ENCODE results near the gene MSMP.

MSMP gene

DNA sequence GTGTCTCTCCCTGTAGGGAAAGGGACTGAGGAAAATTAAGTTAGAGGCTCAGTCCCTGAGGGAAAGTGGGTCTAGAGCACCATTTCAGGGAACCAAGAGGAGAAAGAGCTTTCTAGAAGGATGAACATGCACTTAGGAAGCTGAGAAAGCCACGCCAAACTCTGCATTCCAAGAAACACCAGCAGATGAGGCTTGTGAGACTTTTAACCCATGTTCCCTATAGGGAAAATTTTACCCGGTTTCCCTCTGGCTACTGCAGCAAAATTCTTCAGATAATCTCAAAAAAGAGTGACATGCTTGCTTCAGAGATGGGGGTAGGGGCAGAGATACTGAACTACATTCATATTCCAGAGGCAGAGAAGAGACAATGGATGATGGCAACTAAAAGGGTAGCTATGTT is 30.6 kb downstream of the MSMP start:
- no peak for DNase-seq

DNA sequence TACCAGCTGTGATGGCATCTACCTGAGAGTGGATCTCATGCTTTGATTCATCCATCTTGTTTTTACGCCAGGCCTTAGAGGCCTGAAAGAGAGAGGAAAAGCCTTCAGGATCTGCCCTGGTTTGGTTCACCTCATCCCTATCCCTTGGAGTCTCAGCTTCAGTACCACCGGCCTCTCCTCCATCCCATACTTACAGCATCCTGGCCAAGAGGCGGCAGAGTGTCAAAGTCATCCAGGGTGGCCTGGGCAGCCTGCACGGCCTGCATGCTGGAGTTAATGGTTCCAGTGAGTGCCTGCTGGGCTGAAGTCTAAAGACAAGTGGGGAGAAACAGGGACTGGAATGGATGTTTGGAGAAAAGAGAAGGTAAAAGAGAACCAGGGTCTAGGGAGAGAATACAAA is 34.5 kb downstream of the MSMP start:
- no peak for DNase-seq

DNA sequence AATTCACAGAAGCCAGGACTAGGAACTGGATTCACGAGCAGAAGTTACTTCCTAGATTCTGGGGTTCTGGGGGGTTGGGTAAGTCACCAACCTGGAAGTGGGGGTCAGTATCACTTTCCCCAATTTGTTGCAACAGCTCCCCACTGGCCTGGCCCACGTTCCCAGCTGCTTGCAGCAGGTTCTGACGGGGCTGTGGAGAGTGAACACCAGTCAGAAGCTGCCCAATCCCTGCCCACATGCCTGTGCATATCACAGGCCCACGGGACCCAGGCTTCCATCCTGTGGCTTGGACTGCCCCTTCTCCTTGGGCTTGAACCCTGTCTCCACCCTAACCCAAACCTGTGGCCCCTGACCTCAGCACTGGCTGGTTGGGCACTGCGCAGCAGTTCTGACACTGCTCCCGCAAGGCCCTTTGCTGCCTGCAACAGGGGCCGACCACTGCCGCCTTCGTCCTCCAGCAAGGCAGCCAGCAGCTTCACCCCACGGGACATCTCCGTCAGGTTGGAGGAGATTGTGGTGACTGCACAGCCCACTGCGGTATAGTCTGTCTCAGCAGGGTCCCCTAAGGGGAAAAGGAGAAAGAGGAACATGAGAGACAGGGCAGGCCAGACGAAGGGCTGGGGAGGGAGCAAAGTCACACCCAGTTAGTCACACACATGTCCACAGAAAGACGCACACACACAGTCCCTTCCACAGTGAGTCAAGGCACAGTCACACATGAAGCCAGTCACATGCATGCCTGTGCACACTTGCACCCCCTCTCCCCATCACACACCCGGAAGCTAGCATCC is 35.2 kb downstream of the MSMP start:
- DNase-seq: peak in 1 of 51 donors; percentile 31

DNA sequence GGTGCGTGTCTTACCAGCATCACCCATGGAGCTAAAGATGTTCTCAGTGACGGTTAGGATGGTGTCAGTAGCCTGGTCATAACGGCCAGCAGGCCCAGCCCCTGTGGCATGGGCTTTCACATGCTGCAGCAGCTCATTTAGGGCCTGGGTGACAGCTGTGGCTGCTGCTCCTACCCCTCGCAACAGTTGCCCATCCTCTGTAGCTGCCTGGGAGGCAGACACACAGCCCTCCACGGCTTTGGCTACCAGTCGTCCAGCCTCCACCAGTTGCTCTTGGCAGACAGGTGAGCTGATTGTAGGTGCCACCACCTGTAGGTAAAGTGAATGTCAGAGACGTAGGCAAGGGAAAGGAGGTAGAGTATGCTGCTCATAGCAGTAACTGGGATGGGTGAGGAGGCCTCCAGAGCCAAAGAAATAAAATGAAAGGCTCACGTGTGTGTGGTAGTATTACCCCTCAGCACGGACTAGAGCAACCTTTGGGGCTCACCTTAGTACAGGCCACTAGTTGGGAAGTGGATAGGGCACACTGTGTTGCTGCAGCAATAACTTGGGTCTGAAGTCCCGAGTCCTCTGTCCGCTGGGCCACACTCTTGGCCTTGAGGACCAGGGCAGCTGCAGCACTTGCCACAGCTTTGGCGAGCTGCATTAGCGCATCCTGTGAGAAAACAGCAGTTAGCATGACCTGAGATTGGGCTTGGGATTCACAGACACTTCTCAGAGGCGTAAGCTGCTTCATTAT is 36.8 kb downstream of the MSMP start:
- no peak for DNase-seq

DNA sequence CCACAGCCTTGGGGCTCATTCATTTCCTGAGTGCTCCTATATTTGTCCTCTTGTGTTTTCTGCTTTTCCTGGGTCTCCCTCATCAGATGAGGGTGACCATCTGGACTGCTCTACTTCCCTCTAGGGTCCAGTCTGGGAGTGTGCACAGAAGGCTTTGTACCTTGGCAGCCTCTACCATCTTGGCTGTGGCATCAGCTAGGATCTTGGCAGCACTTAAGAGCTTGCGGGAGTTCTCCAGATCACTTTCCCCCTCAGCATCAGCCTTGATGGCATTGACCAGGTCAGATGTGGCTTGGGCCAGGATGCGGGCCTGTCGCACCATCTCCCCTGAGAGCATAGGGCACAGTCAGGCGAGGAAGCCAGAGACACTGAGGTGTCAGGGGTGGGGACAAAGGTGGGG is 37.8 kb downstream of the MSMP start:
- DNase-seq: no peak

DNA sequence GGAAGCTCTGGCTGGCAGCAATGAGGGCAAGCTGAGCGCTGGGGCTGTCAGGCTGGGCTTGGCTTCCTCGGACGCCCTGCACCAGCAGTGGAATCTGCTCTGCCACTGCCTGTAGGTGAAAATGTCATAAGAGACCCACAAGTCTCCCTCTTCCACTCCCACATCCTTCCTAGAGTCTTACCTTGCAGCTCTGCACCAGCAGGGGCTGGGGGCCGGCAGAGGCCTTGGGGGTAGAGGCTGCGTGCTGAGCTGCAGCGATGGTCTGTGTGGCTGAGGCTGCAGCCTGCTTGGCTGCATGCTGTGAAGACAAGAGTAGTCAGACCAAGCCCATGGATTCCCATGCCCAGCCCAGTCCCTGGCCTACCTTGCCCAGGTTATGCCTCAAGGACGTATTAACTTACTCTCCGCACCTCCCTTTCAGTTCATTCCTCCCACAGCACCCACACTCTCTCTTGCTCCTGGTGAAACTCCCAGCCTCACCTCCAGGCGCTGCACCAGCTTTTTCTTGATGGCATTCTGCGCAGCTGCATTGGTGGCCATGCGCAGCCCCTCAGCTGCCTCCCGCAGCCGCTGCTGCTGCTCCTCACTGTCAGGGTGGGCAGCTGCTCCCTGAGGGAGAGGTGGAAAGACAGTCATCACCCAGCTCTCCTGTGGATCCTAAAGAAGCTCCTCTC is 39.4 kb downstream of the MSMP start:
- DNase-seq: no peak

DNA sequence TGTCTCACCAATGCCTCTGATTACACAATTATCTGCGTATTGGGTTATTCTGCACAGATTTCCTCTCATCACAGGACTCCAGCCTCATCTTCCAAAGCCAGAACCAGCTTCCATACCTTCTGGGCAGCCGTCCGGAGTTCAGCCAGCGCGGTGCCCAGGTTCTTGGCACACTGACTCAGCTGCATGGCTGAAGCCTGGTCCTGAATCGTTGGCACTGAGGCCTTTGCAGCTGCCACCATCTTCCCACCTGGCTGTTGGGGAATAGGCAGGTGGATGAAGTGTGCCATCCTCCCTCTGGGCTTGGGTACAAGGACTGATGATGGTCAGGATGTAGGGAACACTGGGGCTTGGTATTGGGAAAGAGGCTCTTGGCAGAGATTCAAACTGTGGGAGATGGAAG is 40.0 kb downstream of the MSMP start:
- no peak for DNase-seq

DNA sequence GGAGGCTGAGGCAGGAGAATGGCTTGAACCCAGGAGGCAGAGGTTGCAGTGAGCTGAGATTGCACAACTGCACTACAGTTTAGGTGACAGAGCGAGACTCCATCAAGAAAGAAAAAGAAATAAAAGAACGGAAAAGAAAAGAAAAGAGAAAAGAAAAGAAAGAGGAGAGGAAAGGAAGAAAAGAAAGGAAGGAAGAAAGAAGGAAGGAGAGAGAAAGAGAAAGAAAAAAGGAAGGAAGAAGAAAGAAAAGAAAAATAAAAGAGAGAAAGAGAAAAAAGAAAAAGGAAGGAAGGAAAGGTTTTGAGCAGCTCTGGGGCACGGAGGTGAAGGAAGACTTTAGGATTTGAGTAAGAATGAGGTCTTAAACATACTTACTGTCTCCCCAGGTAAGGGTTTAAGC is 40.5 kb downstream of the MSMP start:
- DNase-seq: no peak

- no peak for DNase-seq
Observed at GRCh38 chr9:35712762-35713400, 41.2 kb downstream of the MSMP start.

DNA sequence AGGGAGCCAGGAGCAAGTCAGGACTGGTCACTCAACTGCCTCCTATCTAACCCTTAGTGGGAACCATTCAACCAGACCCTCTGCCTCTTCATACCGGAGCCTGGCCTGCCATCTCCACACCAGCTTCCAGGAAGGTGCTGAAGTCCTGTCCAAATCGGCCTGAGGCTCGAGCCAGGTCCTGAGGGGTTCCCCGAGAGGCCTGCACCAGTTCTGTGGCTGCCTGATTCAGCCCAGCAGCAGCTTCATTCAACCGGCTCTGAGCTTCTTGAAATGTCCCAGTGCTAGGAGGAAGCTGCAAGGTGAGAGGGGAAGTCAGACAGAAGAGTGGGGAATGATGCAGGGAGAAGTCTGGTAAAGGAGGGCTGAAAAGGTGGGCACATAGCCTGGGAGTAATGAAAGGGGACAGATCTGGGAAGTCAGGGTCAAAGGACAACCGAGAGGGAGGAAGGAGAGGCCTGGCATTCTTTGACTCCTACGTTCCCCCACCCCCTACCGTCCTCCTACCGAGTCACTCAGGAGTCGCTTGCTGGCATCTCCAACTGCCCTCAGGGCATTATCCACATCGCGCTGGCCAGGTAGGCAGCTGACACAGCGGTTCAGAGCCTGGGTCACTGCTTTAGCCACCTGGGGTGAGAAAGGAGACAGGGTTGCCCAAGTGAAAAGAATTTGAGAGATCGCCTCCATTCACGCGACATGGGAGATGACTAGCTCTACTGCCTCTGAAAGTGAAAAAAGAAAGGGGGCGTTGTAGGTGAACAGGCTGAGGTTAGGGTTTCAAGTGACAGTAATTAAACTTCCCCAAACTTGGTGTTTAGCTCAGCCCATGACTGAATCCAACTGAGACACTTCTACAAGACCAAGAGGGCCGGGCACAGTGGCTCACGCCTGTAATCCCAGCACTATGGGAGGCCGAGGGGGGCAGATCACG is 42.3 kb downstream of the MSMP start:
- DNase-seq: no peak

DNA sequence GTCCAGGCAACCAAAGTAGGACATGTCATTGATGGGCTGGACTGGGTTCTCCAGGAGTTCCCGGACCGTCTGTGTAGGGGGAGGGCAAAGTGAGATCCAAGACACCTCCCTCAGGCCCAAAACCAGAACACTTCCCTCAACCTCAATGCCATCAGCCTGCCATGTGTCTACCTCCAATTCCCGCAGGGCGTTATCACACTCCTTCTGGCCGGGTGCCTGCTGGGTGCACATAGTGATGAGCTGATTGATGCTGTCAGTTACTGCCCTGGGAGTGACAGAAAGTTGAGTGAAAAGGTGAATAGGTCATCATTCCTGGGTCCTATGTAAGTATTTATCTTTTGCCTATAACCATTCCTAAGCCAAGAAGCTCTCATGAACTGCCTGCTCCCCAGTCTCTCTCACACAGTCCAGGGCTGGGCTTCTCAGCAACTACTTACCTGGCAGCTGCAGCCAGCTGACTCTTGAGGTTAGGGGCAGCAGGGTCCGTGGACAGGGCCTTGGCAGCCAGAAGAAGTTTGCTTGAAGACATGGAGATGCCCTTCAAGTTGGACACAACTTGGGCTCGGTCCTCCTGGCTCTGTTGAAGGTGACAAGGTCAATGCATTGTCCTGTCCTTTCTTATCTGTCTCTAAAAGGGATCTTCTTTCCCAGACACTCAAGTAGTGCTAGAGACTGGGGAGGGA is 43.1 kb downstream of the MSMP start:
- DNase-seq: no peak

DNA sequence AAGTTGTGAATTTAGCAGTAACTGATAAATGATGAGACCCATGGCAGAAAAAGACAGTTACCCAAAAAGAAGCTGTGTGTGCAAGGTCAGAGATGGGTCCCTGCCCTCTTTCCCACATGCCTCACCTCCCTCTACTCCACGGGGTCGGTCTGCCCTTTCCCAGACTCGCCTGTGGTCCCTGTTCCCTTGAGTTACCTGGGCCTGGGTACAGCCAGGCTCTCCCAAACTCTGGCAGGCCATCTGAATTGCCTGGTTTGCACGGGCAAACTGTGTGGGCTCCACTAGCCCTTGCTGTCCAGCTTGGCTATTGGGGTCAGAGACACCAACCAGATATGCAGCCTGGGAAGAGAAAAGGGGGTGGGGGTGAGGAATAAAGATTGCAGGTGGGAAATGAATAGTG is 45.9 kb downstream of the MSMP start:
- no peak for DNase-seq

DNA sequence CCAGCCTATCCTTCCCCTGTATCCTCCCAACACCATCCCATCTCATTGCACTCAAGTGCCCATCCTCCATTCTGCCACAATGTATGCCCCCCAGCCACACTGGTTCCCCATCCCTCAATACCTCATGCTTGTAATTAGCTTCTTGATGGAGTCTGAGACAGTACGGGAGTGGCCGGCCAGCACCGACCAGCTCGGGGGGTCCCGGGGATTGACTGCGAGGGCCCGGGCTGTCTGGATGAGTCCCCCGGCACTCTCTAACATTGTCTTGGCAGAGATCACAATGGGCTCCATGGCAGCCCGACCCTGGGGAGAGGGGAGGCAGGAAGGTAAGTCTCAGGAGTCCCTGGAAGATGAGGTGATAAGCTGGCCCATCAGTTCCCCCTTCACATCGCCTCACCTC is 47.1 kb downstream of the MSMP start:
- DNase-seq: no peak

- no peak for DNase-seq
Observed at GRCh38 chr9:35705836-35706430, 48.1 kb downstream of the MSMP start.

- DNase-seq: no peak
Observed at GRCh38 chr9:35705372-35705771, 48.7 kb downstream of the MSMP start.

DNA sequence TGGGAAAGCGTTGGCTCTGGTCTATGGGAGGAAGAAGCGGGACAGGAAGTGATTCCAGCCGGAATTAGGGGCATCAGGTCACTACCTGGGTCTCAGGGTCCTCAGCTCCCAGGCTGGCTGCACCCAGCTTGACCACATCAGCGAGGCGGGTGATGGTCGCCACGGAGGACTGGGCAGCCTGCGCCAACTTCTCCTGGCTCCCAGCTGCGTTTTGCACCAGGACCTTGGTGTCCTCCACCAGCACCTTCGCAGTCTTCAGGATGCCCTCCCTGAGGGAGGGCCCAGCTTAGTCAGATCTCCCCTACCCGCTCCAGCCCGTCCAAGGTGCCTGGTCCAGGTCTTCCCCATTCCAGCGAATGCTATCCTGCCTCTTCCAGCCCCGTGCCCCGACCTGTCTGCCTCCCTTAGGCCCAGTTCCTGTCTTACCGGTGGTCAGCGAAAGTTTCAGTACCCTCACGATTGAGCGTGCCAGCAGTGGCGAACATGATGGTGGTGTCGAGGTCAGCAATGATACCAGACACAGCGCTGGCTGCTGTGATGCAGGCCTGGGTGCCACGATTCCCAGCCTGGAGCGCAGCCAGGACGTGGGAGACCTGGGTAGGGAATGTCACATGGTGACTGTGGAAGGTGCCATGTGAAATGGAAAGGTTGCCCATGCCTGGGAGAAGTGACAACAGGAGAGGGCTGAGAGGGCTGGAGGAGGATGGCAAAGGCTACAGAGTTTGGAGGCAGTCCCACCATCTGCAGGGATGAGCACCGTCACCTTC is 50.0 kb downstream of the MSMP start:
- no peak for DNase-seq

All from hypothalamus (tissue), 51 donors.